CD14-positive monocyte (primary cell): ENCODE data around the gene TMEM117. TPM values are rescaled to one million over a fixed set of nuclear protein-coding genes. Genes with fewer than 3 reads are reported as not detected.

ENCODE experiments used
- DNase-seq, 3 donors: peaks; one replicate each; pipeline ENCODE4 v3.0.0-alpha.2; 2011 to 2022
- H2AFZ ChIP-seq: 2 replicates; pipeline ENCODE4 v1.6.0; 2012; ENCODE audit warnings: mild to moderate bottlenecking, low read depth, low read length, inconsistent platforms; ENCODE audit not compliant: insufficient read depth, poor library complexity, severe bottlenecking
- H3K27ac ChIP-seq, 2 donors: 1 replicate in 1 of 2; 2 replicates in 1 of 2; pipeline ENCODE4 v1.5.1; 2012 to 2013; ENCODE audit warnings: low read length in 2 of 2, control low read depth in 1 of 2, inconsistent platforms in 1 of 2, low read depth in 1 of 2, mild to moderate bottlenecking in 1 of 2
- H3K27me3 ChIP-seq, 2 donors: one replicate each; pipeline versions ENCODE4 v1.6.0 to v1.6.1; 2011 to 2013; ENCODE audit warnings: low read length in 2 of 2; ENCODE audit not compliant: control insufficient read depth in 2 of 2, insufficient read depth in 2 of 2
- H3K36me3 ChIP-seq, 2 donors: replicated peaks in 1 of 2; 1 replicate in 1 of 2; 2 replicates in 1 of 2; pipeline versions ENCODE4 v1.5.1 to v1.6.1; 2012 to 2013; ENCODE audit warnings: low read length in 2 of 2, control low read depth in 1 of 2, inconsistent platforms in 1 of 2, mild to moderate bottlenecking in 1 of 2; ENCODE audit not compliant: insufficient read depth in 2 of 2, control insufficient read depth in 1 of 2
- H3K4me1 ChIP-seq, 2 donors: 1 replicate in 1 of 2; 2 replicates in 1 of 2; pipeline versions ENCODE4 v1.5.1 to v1.6.1; 2012 to 2013; ENCODE audit warnings: low read length in 2 of 2, control low read depth in 1 of 2, inconsistent platforms in 1 of 2, mild to moderate bottlenecking in 1 of 2, moderate library complexity in 1 of 2; ENCODE audit not compliant: insufficient read depth in 2 of 2, control insufficient read depth in 1 of 2
- H3K4me2 ChIP-seq: replicated peaks from 2 replicates; pipeline ENCODE3; 2012; ENCODE audit warnings: low read length, moderate library complexity, mild to moderate bottlenecking; ENCODE audit not compliant: poor library complexity, severe bottlenecking; ENCODE audit errors: extremely low read depth
- H3K4me3 ChIP-seq, 3 experiments: fragments of 200-600 bp in 1 of 3; sonication (generic) in 1 of 3; replicated peaks in 1 of 3; 1 replicate in 2 of 3; 2 replicates in 1 of 3; pipeline ENCODE4 v1.5.1; 2011 to 2013; ENCODE audit warnings: low read length in 3 of 3, mild to moderate bottlenecking in 3 of 3, control low read depth in 2 of 3, low read depth in 2 of 3, inconsistent platforms in 1 of 3, moderate library complexity in 1 of 3
- H3K79me2 ChIP-seq: 2 replicates; pipeline ENCODE4 v1.6.0; 2012; ENCODE audit warnings: mild to moderate bottlenecking, control low read depth, inconsistent platforms, low read length, moderate library complexity; ENCODE audit not compliant: insufficient read depth
- H3K9ac ChIP-seq: 2 replicates; pipeline ENCODE4 v1.6.0; 2017; ENCODE audit warnings: low read length, mild to moderate bottlenecking; ENCODE audit not compliant: insufficient read depth, poor library complexity, severe bottlenecking
- H3K9me3 ChIP-seq, 2 donors: replicated peaks in 1 of 2; 1 replicate in 1 of 2; 2 replicates in 1 of 2; pipeline versions ENCODE4 v1.5.1 to v1.6.1; 2012 to 2013; ENCODE audit warnings: low read length in 2 of 2, control low read depth in 1 of 2; ENCODE audit not compliant: control insufficient read depth in 1 of 2, insufficient read depth in 1 of 2
- H4K20me1 ChIP-seq: 2 replicates; pipeline ENCODE4 v1.6.0; 2012; ENCODE audit warnings: mild to moderate bottlenecking, low read length, control low read depth, moderate library complexity; ENCODE audit not compliant: insufficient read depth
- H3K27ac Mint-ChIP-seq, 7 donors: one replicate each; pipeline ENCODE4 v1.8.0; 2020; ENCODE audit warnings: mild to moderate bottlenecking in 7 of 7, mixed read lengths in 7 of 7, moderate library complexity in 6 of 7, inconsistent platforms in 2 of 7
- H3K27me3 Mint-ChIP-seq, 3 donors: one replicate each; pipeline ENCODE4 v1.8.0; 2021 to 2022; ENCODE audit warnings: low read depth in 3 of 3, mild to moderate bottlenecking in 3 of 3, mixed read lengths in 3 of 3, moderate library complexity in 3 of 3, inconsistent platforms in 1 of 3
- H3K36me3 Mint-ChIP-seq, 2 donors: one replicate each; pipeline ENCODE4 v1.8.0; 2020; ENCODE audit warnings: mixed read lengths in 2 of 2, inconsistent platforms in 1 of 2, mild to moderate bottlenecking in 1 of 2
- H3K4me1 Mint-ChIP-seq: one replicate; pipeline ENCODE4 v1.8.0; 2020; ENCODE audit warnings: mild to moderate bottlenecking, mixed read lengths
- H3K4me3 Mint-ChIP-seq, 2 donors: one replicate each; pipeline ENCODE4 v1.8.0; 2020; ENCODE audit warnings: mild to moderate bottlenecking in 2 of 2, mixed read lengths in 2 of 2, moderate library complexity in 1 of 2
- H3K9me3 Mint-ChIP-seq, 7 donors: one replicate each; pipeline ENCODE4 v1.8.0; 2020 to 2022; ENCODE audit warnings: mixed read lengths in 7 of 7, mild to moderate bottlenecking in 6 of 7, moderate library complexity in 6 of 7, inconsistent platforms in 2 of 7
- CTCF ChIP-seq: fragments of 200-600 bp; IDR thresholded peaks from one replicate; pipeline ENCODE4 v1.8.0; 2022; ENCODE audit warnings: antibody characterized with exemption, mild to moderate bottlenecking
- whole genome bisulfite sequencing: methylation state at CpG from one replicate; pipeline ENCODE4 v1.1.5; 2013; ENCODE audit warnings: missing lambda C conversion rate; ENCODE audit not compliant: insufficient coverage; 5-methylcytosine and 5-hydroxymethylcytosine counted together
- intact Hi-C, 2 donors: fragments of 100-400 bp; cut with micrococcal nuclease; formaldehyde crosslinking; loops; one replicate each; pipeline versions ENCODE4 v1.15.0 to v1.15.1; 2023
- polyA plus RNA-seq, 3 donors: library from polyadenylated mRNA; depleted of rRNA in 1 of 3; unstranded in 2 of 3; stranded (reverse) in 1 of 3; fragments of 300-500 nt in 2 of 3; fragments of >200 nt in 1 of 3; fragmentation: Illumina TruSeq in 2 of 3; gene quantifications; 1 replicate in 2 of 3; 2 replicates in 1 of 3; pipeline ENCODE4 v1.2.3, GENCODE V29; 2012 to 2021

The TMEM117 gene
- polyA plus RNA-seq, 3 donors = 0.11 to 0.42 TPM; not detected in 1

- no peak overlapping the region for H3K4me2 ChIP-seq
- H3K4me3 ChIP-seq = no peak overlapping the region
- no peaks in the 10 kb centered on the region for H3K4me1 ChIP-seq
- no peak overlapping the region for H2AFZ ChIP-seq
- H3K9ac ChIP-seq = no peak overlapping the region
- no peaks in the 10 kb centered on the region for H3K9me3 Mint-ChIP-seq
- no peaks in the 10 kb centered on the region for H3K36me3 Mint-ChIP-seq
- TF ChIP-seq CTCF = no peak
- H4K20me1 ChIP-seq = no peaks in the 10 kb centered on the region
- H3K4me1 Mint-ChIP-seq = peaks cover 5% of the 10 kb centered on the region
- no peaks in the 10 kb centered on the region for H3K79me2 ChIP-seq
- intact Hi-C loops = no loop called here
- WGBS = no CpG with 5 or more reads among the region's 3 CpGs
- H3K4me3 Mint-ChIP-seq = no peak overlapping the region
- H3K27me3 Mint-ChIP-seq = peaks cover 20 to 37% (median 22%) of the 10 kb centered on the region in 3 donors
- H3K9me3 ChIP-seq = no peaks in the 10 kb centered on the region
- H3K36me3 ChIP-seq = no peaks in the 10 kb centered on the region
- DNase-seq = no peak
- no peak overlapping the region for H3K27ac Mint-ChIP-seq
- H3K27ac ChIP-seq = no peak overlapping the region
- H3K27me3 ChIP-seq = peaks cover 8 to 10% of the 10 kb centered on the region in 2 donors
Measured at GRCh38 chr12:43826681-43827080, 9.2 kb upstream of the TMEM117 start.

- no peaks in the 10 kb centered on the region for H4K20me1 ChIP-seq
- no peak overlapping the region for H3K4me3 Mint-ChIP-seq
- WGBS = no CpG with 5 or more reads among the region's 1 CpG
- H3K9me3 ChIP-seq = no peaks in the 10 kb centered on the region
- no peaks in the 10 kb centered on the region for H3K9me3 Mint-ChIP-seq
- H3K27ac Mint-ChIP-seq = no peak overlapping the region
- intact Hi-C loops = no loop called here
- no peak for TF ChIP-seq CTCF
- H3K79me2 ChIP-seq = no peaks in the 10 kb centered on the region
- peaks cover 24 to 41% (median 24%) of the 10 kb centered on the region in 3 donors for H3K27me3 Mint-ChIP-seq
- no peak overlapping the region for H3K9ac ChIP-seq
- peaks cover 8 to 10% of the 10 kb centered on the region in 2 donors for H3K27me3 ChIP-seq
- H3K27ac ChIP-seq = no peak overlapping the region
- no peak overlapping the region for H3K4me3 ChIP-seq
- peaks cover 9% of the 10 kb centered on the region for H3K4me1 Mint-ChIP-seq
- H3K36me3 Mint-ChIP-seq = no peaks in the 10 kb centered on the region
- H3K36me3 ChIP-seq = no peaks in the 10 kb centered on the region
- no peak for DNase-seq
- no peak overlapping the region for H3K4me2 ChIP-seq
- H2AFZ ChIP-seq = no peak overlapping the region
- peaks cover 0 to 2% of the 10 kb centered on the region in 2 donors for H3K4me1 ChIP-seq
Measured at GRCh38 chr12:43827093-43827492, 8.8 kb upstream of the TMEM117 start.
